Ishikawa (cell line): Measurements from ENCODE around the gene KMT2E.

ENCODE experiments used
- CEBPB ChIP-seq: IDR thresholded peaks from 2 replicates; pipeline ENCODE4 v1.6.1; 2012
- EGR1 ChIP-seq: IDR thresholded peaks from 2 replicates; pipeline ENCODE4 v1.6.1; 2012
- EP300 ChIP-seq: IDR thresholded peaks from 2 replicates; pipeline ENCODE4 v1.6.1; 2012; ENCODE audit warnings: borderline replicate concordance
- FOXM1 ChIP-seq: IDR thresholded peaks from 2 replicates; pipeline ENCODE4 v1.6.1; 2012; ENCODE audit warnings: low read depth, borderline replicate concordance
- NFIC ChIP-seq: IDR thresholded peaks from 2 replicates; pipeline ENCODE4 v1.6.1; 2012
- RAD21 ChIP-seq: IDR thresholded peaks from 2 replicates; pipeline ENCODE4 v1.6.1; 2012; ENCODE audit warnings: low read depth
- TAF1 ChIP-seq: IDR thresholded peaks from 2 replicates; pipeline ENCODE4 v1.6.1; 2012; ENCODE audit warnings: low read depth, mild to moderate bottlenecking
- YY1 ChIP-seq: IDR thresholded peaks from 2 replicates; pipeline ENCODE4 v1.6.1; 2012; ENCODE audit warnings: low read depth
- ZBTB7A ChIP-seq: IDR thresholded peaks from 2 replicates; pipeline ENCODE4 v1.6.1; 2012; ENCODE audit warnings: low read depth
- TF ChIP-seq, protein P1 (sequence below): IDR thresholded peaks from 2 replicates; pipeline ENCODE4 v1.6.1; 2012
- TF ChIP-seq, protein P2 (sequence below): IDR thresholded peaks from 2 replicates; pipeline ENCODE4 v1.6.1; 2012

DNA sequence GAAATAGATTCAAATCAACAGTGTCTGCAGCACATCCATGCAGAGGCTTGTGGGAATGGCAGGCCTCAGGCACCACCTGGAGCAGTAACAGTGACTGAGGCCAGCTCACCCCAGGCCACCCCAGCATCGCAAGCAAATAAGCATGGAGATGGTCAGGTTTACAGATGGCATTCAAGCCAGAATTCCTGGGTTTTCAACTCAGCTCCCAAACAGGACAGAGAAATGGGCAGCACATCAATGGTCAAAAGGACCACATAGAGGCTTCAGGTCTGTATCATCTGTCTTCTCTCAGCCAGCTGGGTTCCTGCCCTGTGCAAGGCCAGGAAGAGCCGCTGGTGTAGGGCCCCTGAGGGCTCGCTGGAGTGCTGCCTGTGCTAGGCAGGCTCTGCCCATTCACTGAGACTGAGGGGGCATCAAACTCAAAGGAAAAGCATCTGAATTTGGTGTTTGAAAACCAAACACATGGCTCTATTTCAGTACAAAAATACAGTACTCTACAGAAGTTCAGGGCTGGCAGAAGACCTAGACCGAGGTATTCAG is 112.5 kb downstream of the KMT2E start:
- TF ChIP-seq, protein P1, sequence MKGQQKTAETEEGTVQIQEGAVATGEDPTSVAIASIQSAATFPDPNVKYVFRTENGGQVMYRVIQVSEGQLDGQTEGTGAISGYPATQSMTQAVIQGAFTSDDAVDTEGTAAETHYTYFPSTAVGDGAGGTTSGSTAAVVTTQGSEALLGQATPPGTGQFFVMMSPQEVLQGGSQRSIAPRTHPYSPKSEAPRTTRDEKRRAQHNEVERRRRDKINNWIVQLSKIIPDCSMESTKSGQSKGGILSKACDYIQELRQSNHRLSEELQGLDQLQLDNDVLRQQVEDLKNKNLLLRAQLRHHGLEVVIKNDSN, result no peak
- no peak for TF ChIP-seq FOXM1
- no peak for TF ChIP-seq EGR1
- TF ChIP-seq YY1, result no peak
- TF ChIP-seq CEBPB, result no peak
- no peak for TF ChIP-seq NFIC
- no peak for TF ChIP-seq TAF1
- TF ChIP-seq RAD21, result no peak
- TF ChIP-seq, protein P2, sequence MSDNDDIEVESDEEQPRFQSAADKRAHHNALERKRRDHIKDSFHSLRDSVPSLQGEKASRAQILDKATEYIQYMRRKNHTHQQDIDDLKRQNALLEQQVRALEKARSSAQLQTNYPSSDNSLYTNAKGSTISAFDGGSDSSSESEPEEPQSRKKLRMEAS, result no peak
- TF ChIP-seq EP300, result no peak
- TF ChIP-seq ZBTB7A, result no peak
